Osteoblast (primary cell): ENCODE results near the gene PLCL1. TPM values are rescaled to one million over a fixed set of nuclear protein-coding genes. Genes with fewer than 3 reads are reported as not detected.

Experiments
- DNase-seq: peaks from one replicate; pipeline ENCODE4 v3.0.0; 2011; ENCODE audit warnings: low spot score, mixed read lengths; ENCODE audit not compliant: insufficient read length; ENCODE audit errors: missing footprints
- H2AFZ ChIP-seq: 2 replicates; pipeline ENCODE4 v1.6.0; 2011; ENCODE audit warnings: mild to moderate bottlenecking, low read length
- H3K27ac ChIP-seq: 2 replicates; pipeline ENCODE4 v1.5.1; 2011; ENCODE audit warnings: mild to moderate bottlenecking, low read depth, low read length, moderate library complexity
- H3K27me3 ChIP-seq: 2 replicates; pipeline ENCODE4 v1.6.0; 2012; ENCODE audit warnings: mild to moderate bottlenecking, control low read depth, inconsistent platforms, low read length, moderate library complexity; ENCODE audit not compliant: insufficient read depth
- H3K36me3 ChIP-seq: 2 replicates; pipeline ENCODE4 v1.5.1; 2011; ENCODE audit warnings: mild to moderate bottlenecking, low read length, control low read depth, moderate library complexity; ENCODE audit not compliant: insufficient read depth
- H3K4me1 ChIP-seq: 2 replicates; pipeline ENCODE4 v1.5.1; 2011; ENCODE audit warnings: mild to moderate bottlenecking, low read length, control low read depth, moderate library complexity; ENCODE audit not compliant: insufficient read depth
- H3K4me2 ChIP-seq: 2 replicates; pipeline ENCODE4 v1.6.0; 2011; ENCODE audit warnings: mild to moderate bottlenecking, low read length; ENCODE audit not compliant: insufficient read depth
- H3K4me3 ChIP-seq: fragments of 200-600 bp; sonication (generic); 3 replicates; pipeline ENCODE4 v1.5.1; 2012; ENCODE audit warnings: mild to moderate bottlenecking, low read length, inconsistent platforms; ENCODE audit not compliant: insufficient read depth
- H3K79me2 ChIP-seq: 2 replicates; pipeline ENCODE4 v1.6.0; 2012; ENCODE audit warnings: mild to moderate bottlenecking, low read length, control low read depth, inconsistent platforms; ENCODE audit not compliant: insufficient read depth
- H3K9me3 ChIP-seq: 2 replicates; pipeline ENCODE4 v1.5.1; 2011; ENCODE audit warnings: low read depth, low read length, control low read depth
- H4K20me1 ChIP-seq: 2 replicates; pipeline ENCODE4 v1.6.0; 2012; ENCODE audit warnings: mild to moderate bottlenecking, low read length, control low read depth; ENCODE audit not compliant: insufficient read depth
- CTCF ChIP-seq: IDR thresholded peaks from 2 replicates; pipeline ENCODE4 v1.5.1; 2011; ENCODE audit warnings: mild to moderate bottlenecking, low read depth, low read length, moderate library complexity; ENCODE audit errors: extremely low read depth
- total RNA-seq: library from RNA; depleted of rRNA; stranded (reverse); fragments of >200 nt; gene quantifications from 2 replicates; pipeline ENCODE4 v1.2.3, GENCODE V29; 2012

PLCL1 gene
- total RNA-seq, 1 donor, result 4.0 TPM

DNA sequence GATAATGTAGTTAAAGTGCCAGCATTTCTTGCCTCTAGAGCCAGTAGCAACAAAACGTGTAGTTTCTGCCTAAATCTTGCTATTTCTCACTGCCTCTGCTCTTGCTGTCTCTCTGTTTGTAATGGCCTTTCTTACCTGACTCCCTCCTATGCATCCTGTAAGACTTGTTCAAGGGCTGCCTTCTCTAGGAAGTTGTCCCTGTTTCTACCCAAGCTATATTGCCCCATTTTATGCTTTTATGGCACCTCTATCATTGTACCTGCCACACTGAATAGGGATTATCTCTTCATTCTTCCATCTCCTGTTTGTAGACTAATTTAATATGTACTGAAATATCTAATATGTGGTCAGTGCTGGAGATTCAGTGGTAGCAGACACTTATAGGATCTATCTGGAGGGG, 49.2 kb downstream of the PLCL1 start:
- H3K27me3 ChIP-seq, result no peaks in the 10 kb centered on the region
- H4K20me1 ChIP-seq, result no peaks in the 10 kb centered on the region
- TF ChIP-seq CTCF, result no peak
- H3K36me3 ChIP-seq, result no peaks in the 10 kb centered on the region
- peaks cover under 1% of the 10 kb centered on the region for H3K9me3 ChIP-seq
- no peak overlapping the region for H3K4me3 ChIP-seq
- no peak for DNase-seq
- no peaks in the 10 kb centered on the region for H3K4me1 ChIP-seq
- no peak overlapping the region for H2AFZ ChIP-seq
- H3K79me2 ChIP-seq, result no peaks in the 10 kb centered on the region
- H3K27ac ChIP-seq, result no peak overlapping the region
- H3K4me2 ChIP-seq, result no peak overlapping the region

GRCh38 chr2:197857476-197858107, 53.2 kb downstream of the PLCL1 start:
- Histone ChIP-seq H3K9me3 (peaks cover 5% of the 10 kb centered on the region), H3K27ac (no peak overlapping the region), H3K4me2 (no peak overlapping the region), H3K27me3 (no peaks in the 10 kb centered on the region), H2AFZ (peak overlapping the region; percentile 23), H3K4me3 (no peak overlapping the region), H4K20me1 (no peaks in the 10 kb centered on the region), H3K36me3 (no peaks in the 10 kb centered on the region), H3K79me2 (no peaks in the 10 kb centered on the region), H3K4me1 (no peaks in the 10 kb centered on the region)
- DNase-seq, result no peak
- TF ChIP-seq CTCF, result no peak

GRCh38 chr2:197858607-197859140, 54.3 kb downstream of the PLCL1 start:
- TF ChIP-seq CTCF, result no peak
- H3K4me1 ChIP-seq, result no peaks in the 10 kb centered on the region
- no peak overlapping the region for H3K27ac ChIP-seq
- H3K27me3 ChIP-seq, result no peaks in the 10 kb centered on the region
- no peak for DNase-seq
- H4K20me1 ChIP-seq, result no peaks in the 10 kb centered on the region
- H3K79me2 ChIP-seq, result no peaks in the 10 kb centered on the region
- no peaks in the 10 kb centered on the region for H3K36me3 ChIP-seq
- H2AFZ ChIP-seq, result no peak overlapping the region
- H3K4me2 ChIP-seq, result no peak overlapping the region
- H3K9me3 ChIP-seq, result peaks cover 5% of the 10 kb centered on the region
- no peak overlapping the region for H3K4me3 ChIP-seq

DNA sequence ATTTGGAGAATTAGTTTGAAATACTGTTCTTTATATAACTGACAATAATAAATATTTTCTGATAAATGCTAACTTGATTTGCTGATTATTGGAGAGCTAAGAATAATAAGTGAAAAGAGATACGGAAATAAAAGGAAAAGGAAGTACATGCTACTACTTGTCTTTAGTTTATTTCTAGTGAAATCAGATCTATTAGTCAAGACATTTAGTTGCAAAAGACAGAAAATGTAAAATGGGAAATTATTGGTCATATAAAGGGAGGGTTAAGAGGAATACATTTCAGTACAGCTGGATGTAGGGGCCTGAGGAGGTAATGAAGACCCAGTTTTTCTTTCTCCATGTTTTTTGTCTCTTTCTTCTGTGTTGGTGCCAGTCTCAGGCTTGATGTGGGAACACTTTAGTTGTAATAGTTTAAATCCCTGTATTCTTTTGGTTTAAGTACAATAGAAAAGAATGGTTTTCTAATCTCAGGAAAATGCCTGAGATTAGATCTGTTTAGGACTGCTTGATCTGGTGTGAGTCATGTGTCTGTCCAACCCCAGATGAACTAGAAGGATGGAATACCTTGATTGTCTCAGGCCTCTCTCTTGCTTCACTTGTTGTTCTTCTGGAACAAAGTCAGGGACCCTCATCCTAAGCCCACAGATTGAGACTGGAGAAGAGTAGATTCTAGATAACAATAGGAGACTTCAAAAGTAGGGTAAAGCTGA, 58.0 kb downstream of the PLCL1 start:
- no peaks in the 10 kb centered on the region for H3K36me3 ChIP-seq
- no peak overlapping the region for H3K4me2 ChIP-seq
- no peaks in the 10 kb centered on the region for H3K4me1 ChIP-seq
- H2AFZ ChIP-seq, result no peak overlapping the region
- H4K20me1 ChIP-seq, result no peaks in the 10 kb centered on the region
- no peak overlapping the region for H3K27ac ChIP-seq
- no peak overlapping the region for H3K4me3 ChIP-seq
- no peaks in the 10 kb centered on the region for H3K27me3 ChIP-seq
- H3K79me2 ChIP-seq, result no peaks in the 10 kb centered on the region
- DNase-seq, result no peak
- peaks cover 5% of the 10 kb centered on the region for H3K9me3 ChIP-seq
- no peak for TF ChIP-seq CTCF
